ENCODE measurements around the gene HSPA12A.
A peak's percentile ranks its signal among the peaks of the same experiment; 100 is the strongest.

The HSPA12A gene

DNA sequence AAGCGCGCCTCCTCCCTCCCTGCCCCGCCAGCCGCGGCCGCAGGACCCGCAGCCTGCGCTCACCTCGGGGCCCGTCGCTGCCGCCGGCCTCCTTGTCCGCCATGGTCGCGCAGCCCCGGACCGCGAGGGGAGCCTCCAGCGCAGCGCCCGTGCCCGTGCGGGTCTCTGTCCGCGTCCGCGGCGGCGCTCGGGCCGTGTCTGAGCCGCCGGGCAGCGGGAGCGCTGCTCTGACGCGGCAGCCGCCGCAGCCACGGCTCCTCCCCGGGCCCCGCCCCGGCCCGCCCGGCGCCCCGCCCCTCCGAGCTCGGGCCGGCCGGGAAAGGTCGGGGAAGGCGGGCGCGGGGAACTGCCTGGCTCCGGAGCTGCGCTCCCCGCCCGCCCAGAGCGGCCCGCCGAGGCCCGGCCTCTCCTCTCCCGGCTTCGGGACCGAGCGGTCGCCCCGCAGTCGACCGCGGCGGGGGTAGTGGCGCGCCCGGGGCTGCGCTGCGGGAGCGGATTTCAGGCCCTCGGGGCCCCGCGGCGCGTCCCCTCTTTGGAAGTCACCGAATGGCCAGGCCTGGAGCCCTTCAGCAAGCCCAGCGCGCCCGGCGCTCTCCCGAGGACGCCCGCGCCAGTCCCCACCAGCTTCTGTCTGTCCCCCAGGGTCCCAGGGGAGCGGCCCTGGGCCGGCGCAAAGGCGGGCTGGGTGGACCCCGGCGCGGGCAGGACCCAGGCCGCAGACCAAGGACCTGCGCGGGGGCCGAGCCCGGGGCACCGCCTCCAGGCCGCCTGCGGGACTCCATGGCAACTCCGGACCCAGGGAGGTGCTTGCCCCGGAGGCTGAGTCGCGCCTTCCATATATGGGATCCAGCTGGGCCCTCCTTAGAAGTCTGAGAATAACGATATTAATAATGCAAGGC is at the start of gene HSPA12A:
TSS of gene HSPA12A (minus strand) at position 200 of the 899 bp plus-strand sequence. CDS start at position 103, 97 bp downstream.
- no peaks in the 10 kb centered on the region for H3K9me3 Mint-ChIP-seq
- no peaks in the 10 kb centered on the region for H3K36me3 Mint-ChIP-seq (ENCODE audit: low read depth)
- H3K27me3 Mint-ChIP-seq, result peaks cover 68% of the 10 kb centered on the region
- no peak within 1 kb of the TSS for H3K27ac Mint-ChIP-seq
- no peaks in the 10 kb centered on the region for H3K4me1 Mint-ChIP-seq (ENCODE audit: low read depth)
- H3K4me3 Mint-ChIP-seq, result no peak within 1 kb of the TSS

GRCh38 chr10:116791241-116791640 is 48.9 kb upstream of the HSPA12A start:
- Mint-ChIP-seq H3K9me3 (no peaks in the 10 kb centered on the region), H3K27me3 (peaks cover 18% of the 10 kb centered on the region), H3K4me3 (no peak overlapping the region), H3K27ac (no peak overlapping the region), H3K36me3 (ENCODE audit: low read depth) (no peaks in the 10 kb centered on the region), H3K4me1 (ENCODE audit: low read depth) (peaks cover 15% of the 10 kb centered on the region)

- H3K27ac Mint-ChIP-seq, result no peak overlapping the region
- H3K4me3 Mint-ChIP-seq, result peak overlapping the region; percentile 62
- peaks cover 15% of the 10 kb centered on the region for H3K4me1 Mint-ChIP-seq (ENCODE audit: low read depth)
- H3K9me3 Mint-ChIP-seq, result no peaks in the 10 kb centered on the region
- H3K36me3 Mint-ChIP-seq (ENCODE audit: low read depth), result no peaks in the 10 kb centered on the region
- H3K27me3 Mint-ChIP-seq, result peaks cover 14% of the 10 kb centered on the region
Measured at GRCh38 chr10:116787893-116788665, 45.7 kb upstream of the HSPA12A start.

DNA sequence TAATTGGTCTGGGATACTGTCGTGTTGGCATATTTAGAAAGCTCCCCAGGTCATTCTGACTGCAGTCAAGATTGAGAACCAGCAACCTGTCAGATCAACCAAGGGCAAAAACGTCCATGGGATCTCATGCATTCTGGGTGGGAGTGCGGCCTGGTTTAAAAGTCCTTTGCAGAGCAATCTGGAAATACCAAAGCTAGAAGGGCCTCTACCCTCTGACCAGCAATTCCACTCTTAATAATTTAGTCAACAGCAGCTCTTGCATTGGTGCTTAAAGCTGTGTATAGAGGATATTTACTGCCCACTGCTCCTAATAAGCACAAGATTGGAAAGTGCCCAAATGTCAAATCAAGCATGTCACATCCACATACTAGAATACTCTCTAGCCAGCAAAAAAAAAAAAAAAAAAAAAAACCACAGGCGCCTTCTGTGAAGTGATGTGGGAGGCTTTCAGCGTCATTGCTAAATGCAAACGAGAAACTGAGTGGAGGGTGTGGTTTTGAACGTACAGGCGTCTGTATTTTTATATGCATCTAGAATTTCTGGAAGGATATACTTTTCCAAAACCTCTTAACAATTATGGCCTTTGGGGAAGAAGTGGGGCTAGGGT is 44.8 kb upstream of the HSPA12A start:
- no peak overlapping the region for H3K27ac Mint-ChIP-seq
- H3K4me1 Mint-ChIP-seq (ENCODE audit: low read depth), result peaks cover 15% of the 10 kb centered on the region
- peaks cover 9% of the 10 kb centered on the region for H3K27me3 Mint-ChIP-seq
- peak overlapping the region; percentile 62 for H3K4me3 Mint-ChIP-seq
- H3K36me3 Mint-ChIP-seq (ENCODE audit: low read depth), result no peaks in the 10 kb centered on the region
- no peaks in the 10 kb centered on the region for H3K9me3 Mint-ChIP-seq

DNA sequence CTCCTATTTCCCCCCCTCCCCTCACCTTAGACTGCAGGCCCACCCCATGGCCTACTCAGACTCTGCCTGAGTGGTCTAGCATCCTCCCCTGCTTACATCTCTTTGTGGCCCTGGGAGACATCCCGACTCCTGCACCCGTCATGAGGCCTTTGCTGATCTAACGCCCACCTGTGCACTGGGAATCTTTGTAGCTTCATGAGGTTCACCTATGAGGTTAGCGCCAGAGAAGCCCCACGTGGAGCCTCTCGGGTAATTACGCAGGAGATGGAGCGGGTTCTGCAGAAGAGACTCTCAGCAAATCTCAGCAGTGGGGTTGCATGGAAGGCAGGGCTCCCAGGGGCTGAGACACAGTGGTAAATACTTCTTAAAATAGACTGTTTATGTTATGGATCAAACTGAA is 43.5 kb upstream of the HSPA12A start:
- Mint-ChIP-seq H3K9me3 (no peaks in the 10 kb centered on the region), H3K27ac (no peak overlapping the region), H3K4me1 (ENCODE audit: low read depth) (peaks cover 15% of the 10 kb centered on the region), H3K36me3 (ENCODE audit: low read depth) (no peaks in the 10 kb centered on the region), H3K4me3 (no peak overlapping the region), H3K27me3 (peaks cover 9% of the 10 kb centered on the region)

DNA sequence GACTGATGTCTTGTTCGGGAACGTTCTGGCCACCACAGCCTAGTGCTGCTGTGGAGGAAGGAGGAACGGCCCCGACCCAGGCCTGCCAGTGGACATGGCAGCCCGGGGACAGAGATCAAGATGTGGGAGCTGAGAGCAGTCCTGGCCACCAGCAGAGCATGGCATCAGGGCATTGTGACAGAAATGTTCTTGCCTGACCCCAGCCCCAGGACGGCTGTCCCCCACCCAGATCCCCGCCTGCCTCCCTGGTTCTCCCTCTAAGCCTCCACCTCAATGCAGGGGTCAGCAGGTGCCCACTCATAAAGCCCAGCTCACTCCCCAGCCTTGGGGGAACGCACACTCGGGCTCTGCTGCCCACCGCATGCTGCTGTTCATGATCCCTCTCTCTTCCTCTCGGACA is 42.9 kb upstream of the HSPA12A start:
- Mint-ChIP-seq H3K27me3 (peaks cover 9% of the 10 kb centered on the region), H3K4me1 (ENCODE audit: low read depth) (peaks cover 15% of the 10 kb centered on the region), H3K4me3 (no peak overlapping the region), H3K27ac (no peak overlapping the region), H3K9me3 (no peaks in the 10 kb centered on the region), H3K36me3 (ENCODE audit: low read depth) (no peaks in the 10 kb centered on the region)

DNA sequence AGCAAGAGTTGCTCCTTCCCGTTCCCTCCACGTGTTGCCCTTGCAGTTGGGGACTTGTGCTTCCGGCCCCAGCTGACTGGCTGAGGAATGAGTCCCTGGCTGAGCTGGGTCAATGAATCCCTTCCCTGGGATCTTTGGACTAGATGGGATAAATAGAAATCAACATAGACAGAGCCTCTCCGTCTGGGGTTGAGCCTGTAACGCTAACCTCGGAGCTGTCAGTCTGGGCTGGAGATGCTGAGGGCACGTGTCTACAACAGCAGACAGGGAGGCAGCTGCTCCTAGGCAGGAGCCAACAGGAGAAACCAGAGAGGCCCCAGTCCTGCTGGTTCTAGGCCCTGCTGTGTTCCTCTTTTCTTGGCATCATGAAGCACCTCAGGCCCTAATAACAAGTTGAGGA is 42.3 kb upstream of the HSPA12A start:
- H3K9me3 Mint-ChIP-seq, result no peaks in the 10 kb centered on the region
- H3K36me3 Mint-ChIP-seq (ENCODE audit: low read depth), result no peaks in the 10 kb centered on the region
- H3K27ac Mint-ChIP-seq, result no peak overlapping the region
- H3K4me3 Mint-ChIP-seq, result no peak overlapping the region
- peaks cover 15% of the 10 kb centered on the region for H3K4me1 Mint-ChIP-seq (ENCODE audit: low read depth)
- peaks cover 9% of the 10 kb centered on the region for H3K27me3 Mint-ChIP-seq

DNA sequence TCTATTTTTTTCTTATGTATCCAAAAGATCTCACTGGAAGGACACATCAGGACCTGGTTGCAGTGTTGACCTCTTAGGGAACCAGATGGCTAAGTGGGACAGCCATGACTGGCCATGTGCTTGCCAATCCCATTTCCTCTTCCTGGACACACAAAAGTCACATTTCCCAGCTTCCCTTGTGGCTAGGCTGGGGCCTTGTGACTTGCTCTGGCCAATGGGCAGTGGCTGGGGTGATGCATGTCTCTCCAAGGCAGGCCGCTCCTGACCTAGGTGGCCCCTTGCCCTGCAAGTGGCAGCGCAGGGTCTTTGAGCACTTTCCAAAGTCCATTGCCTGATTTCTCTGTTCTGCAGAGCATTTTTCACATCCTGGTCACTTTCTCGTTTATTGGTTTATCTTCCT is 41.7 kb upstream of the HSPA12A start:
- Mint-ChIP-seq H3K27me3 (peaks cover 9% of the 10 kb centered on the region), H3K36me3 (ENCODE audit: low read depth) (no peaks in the 10 kb centered on the region), H3K4me1 (ENCODE audit: low read depth) (peaks cover 15% of the 10 kb centered on the region), H3K4me3 (no peak overlapping the region), H3K27ac (no peak overlapping the region), H3K9me3 (no peaks in the 10 kb centered on the region)

GRCh38 chr10:116783011-116783655 is 40.8 kb upstream of the HSPA12A start:
- no peak overlapping the region for H3K4me3 Mint-ChIP-seq
- no peaks in the 10 kb centered on the region for H3K9me3 Mint-ChIP-seq
- no peak overlapping the region for H3K27ac Mint-ChIP-seq
- H3K27me3 Mint-ChIP-seq, result peaks cover 9% of the 10 kb centered on the region
- H3K36me3 Mint-ChIP-seq (ENCODE audit: low read depth), result no peaks in the 10 kb centered on the region
- peaks cover 12% of the 10 kb centered on the region for H3K4me1 Mint-ChIP-seq (ENCODE audit: low read depth)

DNA sequence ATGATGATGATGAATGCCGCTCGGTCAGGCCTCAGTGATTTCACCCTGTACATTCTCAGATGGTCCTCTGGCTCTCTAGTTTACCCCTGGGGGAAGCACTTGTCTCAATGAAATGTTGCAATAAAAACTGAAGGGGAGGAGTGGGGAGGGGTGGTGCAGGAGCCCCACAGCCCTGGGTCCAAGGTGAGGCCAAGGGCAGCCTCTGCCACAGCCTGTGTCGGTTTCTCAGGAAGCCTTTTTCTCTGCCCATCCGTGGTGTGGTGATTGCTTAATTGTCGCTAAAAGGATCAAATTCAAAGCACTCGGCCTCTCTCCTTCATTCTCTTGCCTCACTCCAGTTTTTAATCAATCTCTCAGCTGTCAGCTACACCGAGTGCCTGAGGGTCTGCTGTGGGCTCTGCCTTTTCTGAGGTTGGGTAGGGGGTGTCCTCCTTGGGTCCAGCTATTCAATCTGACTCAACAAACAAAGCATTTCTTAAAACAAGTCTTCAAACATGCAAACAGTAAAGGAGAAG is 39.1 kb upstream of the HSPA12A start:
- peaks cover 9% of the 10 kb centered on the region for H3K27me3 Mint-ChIP-seq
- no peak overlapping the region for H3K4me3 Mint-ChIP-seq
- no peak overlapping the region for H3K27ac Mint-ChIP-seq
- H3K4me1 Mint-ChIP-seq (ENCODE audit: low read depth), result no peaks in the 10 kb centered on the region
- H3K36me3 Mint-ChIP-seq (ENCODE audit: low read depth), result no peaks in the 10 kb centered on the region
- H3K9me3 Mint-ChIP-seq, result no peaks in the 10 kb centered on the region

DNA sequence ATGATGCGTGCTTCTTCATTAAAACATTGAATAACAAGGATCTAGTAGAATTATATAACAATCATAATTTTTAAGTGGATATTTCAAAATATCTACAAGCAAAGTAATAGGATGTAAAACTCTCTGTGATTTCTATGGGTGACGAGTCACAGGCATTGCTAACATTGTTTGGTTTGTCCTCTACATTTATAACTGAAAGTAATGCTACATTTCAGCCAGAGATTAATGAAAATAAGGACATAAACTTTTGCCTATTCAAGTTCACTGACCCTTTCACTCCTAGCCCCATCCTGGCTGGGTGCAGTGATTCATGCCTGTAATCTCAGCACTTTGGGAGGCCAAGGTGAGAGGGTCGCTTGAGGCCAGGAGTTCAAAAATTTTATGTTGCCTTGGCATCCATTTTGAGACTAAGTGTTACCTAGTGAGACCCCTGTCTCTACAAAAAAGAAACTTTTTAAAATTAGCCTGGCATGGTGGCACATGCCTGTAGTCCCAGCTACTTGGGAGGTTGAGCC is 38.4 kb upstream of the HSPA12A start:
- peaks cover 9% of the 10 kb centered on the region for H3K27me3 Mint-ChIP-seq
- H3K4me3 Mint-ChIP-seq, result no peak overlapping the region
- H3K9me3 Mint-ChIP-seq, result no peaks in the 10 kb centered on the region
- no peaks in the 10 kb centered on the region for H3K4me1 Mint-ChIP-seq (ENCODE audit: low read depth)
- H3K36me3 Mint-ChIP-seq (ENCODE audit: low read depth), result no peaks in the 10 kb centered on the region
- H3K27ac Mint-ChIP-seq, result no peak overlapping the region

- no peak overlapping the region for H3K27ac Mint-ChIP-seq
- H3K9me3 Mint-ChIP-seq, result no peaks in the 10 kb centered on the region
- no peaks in the 10 kb centered on the region for H3K36me3 Mint-ChIP-seq (ENCODE audit: low read depth)
- no peak overlapping the region for H3K4me3 Mint-ChIP-seq
- peaks cover 4% of the 10 kb centered on the region for H3K27me3 Mint-ChIP-seq
- H3K4me1 Mint-ChIP-seq (ENCODE audit: low read depth), result no peaks in the 10 kb centered on the region
Measured at GRCh38 chr10:116779076-116779687, 36.8 kb upstream of the HSPA12A start.

GRCh38 chr10:116777006-116777405 is 34.6 kb upstream of the HSPA12A start:
- Mint-ChIP-seq H3K9me3 (no peaks in the 10 kb centered on the region), H3K27me3 (peaks cover 4% of the 10 kb centered on the region), H3K36me3 (ENCODE audit: low read depth) (no peaks in the 10 kb centered on the region), H3K4me1 (ENCODE audit: low read depth) (no peaks in the 10 kb centered on the region), H3K27ac (no peak overlapping the region), H3K4me3 (no peak overlapping the region)
